GM19023 (cell line): ENCODE results near the gene GPATCH3.
"Not testable (repeated sequence)": the region's sequence is repeated elsewhere in the genome, so short reads cannot be mapped to it uniquely, and the experiment has no call there.

ENCODE experiments used
- ATAC-seq: cut with Tn5 transposase; IDR thresholded peaks from one replicate; pipeline ENCODE4 v1.9.1; 2021; ENCODE audit warnings: mild to moderate bottlenecking, moderate library complexity; ENCODE audit not compliant: unreplicated experiment

The GPATCH3 gene

GRCh38 chr1:26847826-26848225 is 52.4 kb downstream of the GPATCH3 start:
- ATAC-seq = not testable (repeated sequence)

- ATAC-seq = no peak
These were observed 55.7 kb downstream of the GPATCH3 start for GRCh38 chr1:26844424-26845196.
